A673 (cell line): ENCODE results near the gene HINT3. TPM values are rescaled to one million over a fixed set of nuclear protein-coding genes. Genes with fewer than 3 reads are reported as not detected.

Experiments used
- BruUV-seq: library from RNA; stranded (reverse); fragments of 400-500 nt; replicated peaks from 2 replicates; lab custom pipeline; 2021; lab: Mats Ljungman, UMichigan
- CTCF ChIA-PET: fragments of 300-600 bp; sonication (Branson Sonifier 250); formaldehyde crosslinking; loops from one replicate; lab custom pipeline; 2022; ENCODE audit warnings: antibody characterized with exemption; lab: Charles Lee
- POLR2A ChIA-PET: fragments of 300-600 bp; sonication (Branson Sonifier 250); formaldehyde crosslinking; loops from one replicate; lab custom pipeline; 2022; ENCODE audit warnings: antibody characterized with exemption; ENCODE audit not compliant: low non-redundant PET; lab: Charles Lee
- DNase-seq: peaks from one replicate; pipeline ENCODE4 v3.0.0-alpha.2; 2015; ENCODE audit warnings: low spot score
- H3K27ac ChIP-seq: fragments of 200-600 bp; sonication (generic); 2 replicates; pipeline ENCODE4 v1.5.1; 2016; ENCODE audit warnings: mixed run types, low read depth, mild to moderate bottlenecking, mixed read lengths, antibody characterized with exemption, low read length; ENCODE audit not compliant: poor library complexity, severe bottlenecking
- H3K27me3 ChIP-seq: fragments of 200-600 bp; sonication (generic); replicated peaks from 2 replicates; pipeline ENCODE4 v1.6.1; 2017; ENCODE audit warnings: mixed run types, low read depth, mild to moderate bottlenecking, mixed read lengths, antibody characterized with exemption, low read length; ENCODE audit not compliant: insufficient read depth, poor library complexity
- H3K36me3 ChIP-seq: fragments of 200-600 bp; sonication (generic); 2 replicates; pipeline ENCODE4 v1.6.1; 2016; ENCODE audit warnings: mixed run types, mild to moderate bottlenecking, mixed read lengths, antibody characterized with exemption, low read length; ENCODE audit not compliant: insufficient read depth, poor library complexity, severe bottlenecking
- H3K4me1 ChIP-seq: fragments of 200-600 bp; sonication (generic); 2 replicates; pipeline ENCODE4 v1.6.1; 2017; ENCODE audit warnings: mixed run types, mild to moderate bottlenecking, mixed read lengths, antibody characterized with exemption, low read length; ENCODE audit not compliant: insufficient read depth, poor library complexity, severe bottlenecking
- H3K4me3 ChIP-seq: fragments of 200-600 bp; sonication (generic); 2 replicates; pipeline ENCODE4 v1.5.1; 2016; ENCODE audit warnings: low read depth, mixed run types, mild to moderate bottlenecking, mixed read lengths, low read length; ENCODE audit not compliant: poor library complexity, severe bottlenecking
- H3K9me3 ChIP-seq: fragments of 200-600 bp; sonication (generic); 2 replicates; pipeline ENCODE4 v1.6.1; 2016; ENCODE audit warnings: mixed run types, low read depth, mild to moderate bottlenecking, mixed read lengths, antibody characterized with exemption, low read length; ENCODE audit not compliant: poor library complexity, severe bottlenecking
- CTCF ChIP-seq: fragments of 300-800, 200-600 bp; sonication (generic); conservative IDR thresholded peaks from 2 replicates; pipeline ENCODE4 v1.5.1; 2017; ENCODE audit warnings: low read depth, mild to moderate bottlenecking, antibody characterized with exemption, low read length, moderate library complexity, mixed read lengths
- EZH2 ChIP-seq: fragments of 200-600 bp; sonication (generic); IDR thresholded peaks from 2 replicates; pipeline ENCODE4 v1.6.1; 2017; ENCODE audit warnings: borderline replicate concordance, low read depth, mild to moderate bottlenecking, mixed read lengths, antibody characterized with exemption, low read length; ENCODE audit not compliant: poor library complexity, severe bottlenecking
- intact Hi-C: fragments of 100-400 bp; cut with micrococcal nuclease; formaldehyde crosslinking; loops from one replicate; pipeline ENCODE4 v1.10.0; 2022; ENCODE audit not compliant: unreplicated experiment
- total RNA-seq: library from RNA; stranded (reverse); gene quantifications from 2 replicates; pipeline ENCODE4 v1.2.3, GENCODE V29; 2021

The HINT3 gene
- total RNA-seq, 1 experiment from 2014 or later = 15.8 TPM

GRCh38 chr6:125989631-125990030 is 33.1 kb downstream of the HINT3 start:
- Histone ChIP-seq H3K27me3 (no peaks in the 10 kb centered on the region), H3K27ac (no peak overlapping the region), H3K9me3 (no peaks in the 10 kb centered on the region), H3K36me3 (no peaks in the 10 kb centered on the region), H3K4me3 (no peak overlapping the region), H3K4me1 (peaks cover 20% of the 10 kb centered on the region)
- DNase-seq = no peak
- TF ChIP-seq CTCF = no peak
- ChIA-PET CTCF (no interaction called here), POLR2A (no interaction called here)
- no TSS peak for BruUV-seq
- intact Hi-C loops = loop anchor here (10.0 kb wide), 1 partner anchor 325 kb away; no protein-coding TSS in a partner anchor

GRCh38 chr6:125991653-125992052 is 35.1 kb downstream of the HINT3 start:
- POLR2A ChIA-PET = no interaction called here
- no peak for DNase-seq
- H3K4me1 ChIP-seq = peaks cover 12% of the 10 kb centered on the region
- no peaks in the 10 kb centered on the region for H3K9me3 ChIP-seq
- TF ChIP-seq CTCF (no peak), EZH2 (no peak)
- H3K4me3 ChIP-seq = no peak overlapping the region
- no peaks in the 10 kb centered on the region for H3K27me3 ChIP-seq
- CTCF ChIA-PET = no interaction called here
- H3K36me3 ChIP-seq = no peaks in the 10 kb centered on the region
- no peak overlapping the region for H3K27ac ChIP-seq
- intact Hi-C loops = loop anchor here (10.0 kb wide), 1 partner anchor 323 kb away; no protein-coding TSS in a partner anchor
- BruUV-seq = no TSS peak

GRCh38 chr6:125994670-125995488 is 38.3 kb downstream of the HINT3 start:
- no peaks in the 10 kb centered on the region for H3K27me3 ChIP-seq
- ChIA-PET POLR2A (interaction anchor here (0.7 kb wide), 1 partner anchor 9 kb away, joined by 3 read pairs; the partner anchor contains the start of gene TRMT11), CTCF (interaction anchor here (1.5 kb wide), 1 partner anchor 9 kb away, joined by 7 read pairs; the partner anchor contains the start of gene TRMT11)
- H3K36me3 ChIP-seq = peaks cover 17% of the 10 kb centered on the region
- intact Hi-C loops = loop anchor here (10.0 kb wide), 1 partner anchor 320 kb away; no protein-coding TSS in a partner anchor
- no peak overlapping the region for H3K4me3 ChIP-seq
- H3K4me1 ChIP-seq = peaks cover 5% of the 10 kb centered on the region
- TF ChIP-seq EZH2 = no peak
- TF ChIP-seq CTCF = no peak
- H3K9me3 ChIP-seq = no peaks in the 10 kb centered on the region
- no peak overlapping the region for H3K27ac ChIP-seq
- DNase-seq = no peak
- BruUV-seq = no TSS peak
